K562 (cell line): ENCODE measurements around the gene CFAP206. TPM values are rescaled to one million over a fixed set of nuclear protein-coding genes. Genes with fewer than 3 reads are reported as not detected.

Source experiments
- ATAC-seq: fragments of 200-7000 bp; cut with Tn5 transposase; 3 replicates; pipeline ENCODE4 v1.9.1; 2020; ENCODE audit warnings: moderate library complexity
- BruUV-seq: library from RNA; stranded (reverse); fragments of 400-500 nt; replicated peaks from 2 replicates; lab custom pipeline; 2021; lab: Mats Ljungman, UMichigan
- CTCF ChIA-PET: fragments of 300-600 bp; formaldehyde crosslinking; extraction: SDS; loops from one replicate; lab custom pipeline; 2021; ENCODE audit warnings: low intra/inter-chr PET ratio; lab: Yijun Ruan, JAX
- POLR2A ChIA-PET: fragments of 300-600, 350-650 bp; sonication (Branson Sonifier 250); formaldehyde crosslinking; extraction: SDS; loops from one replicate; lab custom pipeline; 2021; ENCODE audit warnings: antibody characterized with exemption, inconsistent platforms; lab: Yijun Ruan, JAX
- DNase-seq, 4 experiments: peaks; one replicate each; pipeline versions ENCODE4 v3.0.0 to v3.0.0-alpha.2; 2011 to 2018; ENCODE audit warnings: low spot score in 3 of 4, mixed read lengths in 3 of 4; ENCODE audit errors: extremely low read depth in 1 of 4
- FAIRE-seq: peaks from 2 replicates; lab custom pipeline; 2011; peaks lifted over from hg19 to GRCh38; lab: Jason Lieb, UNC
- H2AFZ ChIP-seq: 2 replicates; pipeline ENCODE4 v1.6.0; 2011; ENCODE audit warnings: low read depth, low read length, control low read depth, inconsistent platforms
- H3K27ac ChIP-seq: fragments of 200-600 bp; 3 replicates; pipeline ENCODE4 v1.8.0; 2011; ENCODE audit warnings: low read depth, mild to moderate bottlenecking, control low read depth, inconsistent platforms, low read length, moderate library complexity, mixed read lengths; ENCODE audit errors: extremely low read depth
- H3K27me3 ChIP-seq, 2 experiments: fragments of 300-600 bp in 1 of 2; 2 replicates in 1 of 2; 3 replicates in 1 of 2; pipeline versions ENCODE4 v1.6.0 to v1.8.0; 2011; ENCODE audit warnings: inconsistent platforms in 2 of 2, low read length in 2 of 2, mild to moderate bottlenecking in 1 of 2, mixed read lengths in 1 of 2, moderate library complexity in 1 of 2; ENCODE audit not compliant: control insufficient read depth in 2 of 2, insufficient read depth in 2 of 2
- H3K36me3 ChIP-seq: fragments of 300-600 bp; 3 replicates; pipeline ENCODE4 v1.8.0; 2011; ENCODE audit warnings: mild to moderate bottlenecking, low read length, inconsistent platforms; ENCODE audit not compliant: control insufficient read depth, insufficient read depth
- H3K4me1 ChIP-seq, 2 experiments: fragments of 200-600 bp in 1 of 2; replicated peaks in 1 of 2; 2 replicates in 1 of 2; 3 replicates in 1 of 2; pipeline versions ENCODE4 v1.5.1 to v1.8.0; 2011; ENCODE audit warnings: inconsistent platforms in 2 of 2, low read length in 2 of 2, mild to moderate bottlenecking in 1 of 2, mixed read lengths in 1 of 2, moderate library complexity in 1 of 2; ENCODE audit not compliant: control insufficient read depth in 2 of 2, insufficient read depth in 2 of 2
- H3K4me2 ChIP-seq: 2 replicates; pipeline ENCODE4 v1.6.1; 2011; ENCODE audit warnings: low read length, control low read depth, inconsistent platforms, mixed read lengths; ENCODE audit not compliant: insufficient read depth
- H3K4me3 ChIP-seq: fragments of 200-600 bp; sonication (generic), shearing (Covaris generic); 2 replicates; pipeline ENCODE4 v1.5.1; 2016; ENCODE audit warnings: control low read depth, inconsistent platforms
- H3K79me2 ChIP-seq: fragments of 200-600 bp; 3 replicates; pipeline ENCODE4 v1.8.0; 2011; ENCODE audit warnings: low read length, inconsistent platforms; ENCODE audit not compliant: control insufficient read depth, insufficient read depth
- H3K9ac ChIP-seq, 2 experiments: 2 replicates each; pipeline versions ENCODE4 v1.6.0 to v1.6.1; 2011; ENCODE audit warnings: low read depth in 2 of 2, low read length in 2 of 2, control low read depth in 1 of 2, inconsistent platforms in 1 of 2, mild to moderate bottlenecking in 1 of 2, mixed read lengths in 1 of 2; ENCODE audit not compliant: insufficient read depth in 1 of 2
- H3K9me1 ChIP-seq: one replicate; pipeline ENCODE4 v1.6.0; 2011; ENCODE audit warnings: inconsistent platforms, mild to moderate bottlenecking, low read length, moderate library complexity; ENCODE audit not compliant: control insufficient read depth, insufficient read depth
- H3K9me3 ChIP-seq: replicated peaks from 2 replicates; pipeline ENCODE4 v1.5.1; 2011; ENCODE audit warnings: low read depth, low read length, inconsistent platforms; ENCODE audit not compliant: control insufficient read depth, insufficient read depth
- H4K20me1 ChIP-seq: replicated peaks from 2 replicates; pipeline ENCODE4 v1.6.1; 2011; ENCODE audit warnings: low read length, inconsistent platforms, mixed read lengths; ENCODE audit not compliant: control insufficient read depth, insufficient read depth
- CLOCK ChIP-seq: fragments of 250-450 bp; sonication (Bioruptor Pico); IDR thresholded peaks from 2 replicates; pipeline ENCODE4 v1.4.0; 2020; ENCODE audit warnings: mild to moderate bottlenecking, moderate library complexity, borderline replicate concordance
- CREB1 ChIP-seq, 2 experiments: sonication (generic) in 1 of 2; formaldehyde crosslinking in 1 of 2; IDR thresholded peaks; 2 replicates each; pipeline versions ENCODE4 v1.6.1 to v1.8.0; 2012 to 2022; ENCODE audit warnings: inconsistent platforms in 1 of 2, mild to moderate bottlenecking in 1 of 2, missing genetic modification reagents in 1 of 2, moderate library complexity in 1 of 2
- ETV6 ChIP-seq, 3 experiments: fragments of 150-350 bp in 1 of 3; sonication (generic) in 1 of 3; formaldehyde crosslinking in 1 of 3; IDR thresholded peaks; 2 replicates each; pipeline versions ENCODE4 v1.6.1 to v1.8.0; 2014 to 2022; ENCODE audit warnings: borderline replicate concordance in 2 of 3, low read depth in 2 of 3, antibody characterized with exemption in 1 of 3, low read length in 1 of 3, mild to moderate bottlenecking in 1 of 3, missing genetic modification reagents in 1 of 3
- FOSL1 ChIP-seq: fragments of 200-800 bp; sonication (Bioruptor generic); conservative IDR thresholded peaks from 2 replicates; pipeline ENCODE4 v1.6.1; 2016; ENCODE audit warnings: missing genetic modification characterization, missing compliant biosample characterization
- MAFG ChIP-seq: fragments of 450-650 bp; conservative IDR thresholded peaks from 2 replicates; pipeline ENCODE4 v1.6.1; 2016; ENCODE audit warnings: missing genetic modification characterization, missing compliant biosample characterization
- TSHZ1 ChIP-seq: fragments of 250-450 bp; sonication (Bioruptor Pico); IDR thresholded peaks from 2 replicates; pipeline ENCODE4 v1.4.0; 2020; ENCODE audit warnings: mild to moderate bottlenecking, moderate library complexity
- ZBTB5 ChIP-seq: fragments of 450-650 bp; IDR thresholded peaks from 2 replicates; pipeline ENCODE4 v1.6.1; 2017; ENCODE audit warnings: antibody characterized with exemption
- ZFP91 ChIP-seq: sonication (generic); formaldehyde crosslinking; IDR thresholded peaks from 2 replicates; pipeline ENCODE4 v1.8.0; 2022; ENCODE audit warnings: mild to moderate bottlenecking, missing genetic modification reagents
- ZNF282 ChIP-seq: sonication (generic); formaldehyde crosslinking; IDR thresholded peaks from 2 replicates; pipeline ENCODE4 v1.8.1; 2023; ENCODE audit warnings: missing genetic modification reagents
- ZNF3 ChIP-seq: fragments of 250-450 bp; sonication (Bioruptor Pico); IDR thresholded peaks from 2 replicates; pipeline ENCODE4 v1.5.0; 2021; ENCODE audit warnings: mild to moderate bottlenecking, moderate library complexity
- ZNF584 ChIP-seq: fragments of 200-800 bp; sonication (Bioruptor generic); IDR thresholded peaks from 2 replicates; pipeline ENCODE4 v1.6.1; 2016; ENCODE audit warnings: low read depth, mild to moderate bottlenecking, missing genetic modification characterization, missing compliant biosample characterization
- whole genome bisulfite sequencing: fragments of 100-300 bp; shearing (Covaris generic); methylation state at CpG from one replicate; pipeline ENCODE4 v1.1.6; 2016; ENCODE audit warnings: low coverage, mixed read lengths; ENCODE audit not compliant: insufficient coverage; ENCODE audit errors: missing lambda C conversion rate; 5-methylcytosine and 5-hydroxymethylcytosine counted together
- in situ Hi-C: fragments of 300-500 bp; cut with MboI; formaldehyde crosslinking; loops from 4 replicates; pipeline ENCODE4 v1.15.0; 2018; ENCODE audit warnings: inconsistent platforms, mixed read lengths
- intact Hi-C: fragments of 100-400 bp; cut with micrococcal nuclease; formaldehyde crosslinking; loops from 2 replicates; pipeline ENCODE4 v1.14.2; 2022
- polyA plus RNA-seq, 8 experiments: library from polyadenylated mRNA; depleted of rRNA in 4 of 8; stranded (reverse) in 5 of 8; unstranded in 3 of 8; fragments of >200 nt; fragmentation: Nextera tagmentation in 2 of 8; fragmentation: Illumina TruSeq in 1 of 8; extraction: Ambion mirVana in 2 of 8; extraction: Trizol in 1 of 8; gene quantifications; 2 replicates each; pipeline versions ENCODE4 v1.2.1 to v1.2.3, GENCODE V29; 2011 to 2014; ENCODE audit warnings: inconsistent platforms in 1 of 8, missing spikeins in 1 of 8
- total RNA-seq, 7 experiments: library from RNA; depleted of rRNA in 6 of 7; stranded (reverse); fragments of >200 nt in 6 of 7; fragmentation: Illumina TruSeq in 2 of 7; extraction: Trizol in 2 of 7; gene quantifications; 2 replicates each; pipeline versions ENCODE4 v1.2.1 to v1.2.3, GENCODE V29; 2011 to 2021; ENCODE audit warnings: low replicate concordance in 1 of 7

Gene CFAP206
- total and polyA plus RNA-seq, 9 of the 15 experiments (the other 6 are each of a cell fraction or from before 2014, with no cell fraction given) = 0.06 to 0.33 (median 0.18) TPM; not detected in 2

- Histone ChIP-seq H3K9me3 (no peaks in the 10 kb centered on the region), H3K27ac (no peak overlapping the region), H3K27me3 (no peaks in the 10 kb centered on the region), H4K20me1 (no peaks in the 10 kb centered on the region), H3K4me2 (no peak overlapping the region), H3K4me1 (no peaks in the 10 kb centered on the region), H3K4me3 (no peak overlapping the region), H3K9me1 (no peaks in the 10 kb centered on the region), H2AFZ (no peak overlapping the region), H3K9ac (no peak overlapping the region), H3K36me3 (0 out of 3 replicates have a peak, but pooled peaks cover 2% of the 10 kb centered on the region), H3K79me2 (no peaks in the 10 kb centered on the region)
- intact Hi-C loops (loop anchor here (10.0 kb wide), 1 partner anchor 312 kb away; no protein-coding TSS in a partner anchor), in situ Hi-C loops (no loop called here)
- WGBS = 47% methylated on average over 4 of the region's 4 CpGs
- DNase-seq (no peak), FAIRE-seq (no peak), ATAC-seq (no peak)
- BruUV-seq = no TSS peak
- ChIA-PET POLR2A (no interaction called here), CTCF (no interaction called here)
- TF ChIP-seq ZBTB5 (no peak), ZNF3 (CRISPR knock-in tag) (no peak), ZNF584 (CRISPR knock-in tag) (no peak), CREB1 (IDR thresholded peaks at IDR 0.05) (no peak), CREB1 (CRISPR knock-in tag; IDR thresholded peaks at IDR 0.05) (no peak), ETV6 (IDR thresholded peaks at IDR 0.05; ENCODE audit: borderline replicate concordance in 1 of 2, low read depth in 2 of 2, low read length in 1 of 2) (no peak), ETV6 (CRISPR knock-in tag; IDR thresholded peaks at IDR 0.05; ENCODE audit: borderline replicate concordance) (no peak), MAFG (tag) (no peak), ZFP91 (CRISPR knock-in tag) (no peak), TSHZ1 (no peak), ZNF282 (no peak), FOSL1 (tag) (no peak), CLOCK (CRISPR knock-in tag) (no peak)
Observed at GRCh38 chr6:87482366-87482765, 74.6 kb downstream of the CFAP206 start.
